Naive B cell (primary cell): Measurements from ENCODE around the gene NXT1. TPM values are rescaled to one million over a fixed set of nuclear protein-coding genes. Genes with fewer than 3 reads are reported as not detected.

ENCODE experiments used
- ATAC-seq, 2 donors: fragments of 150-1000 bp; cut with Tn5 transposase; 2 replicates each; pipeline ENCODE4 v1.10.0; 2021; ENCODE audit warnings: low read depth in 2 of 2, mild to moderate bottlenecking in 2 of 2, moderate library complexity in 2 of 2
- DNase-seq: peaks from one replicate; pipeline ENCODE4 v3.0.0; 2022
- H3K27ac Mint-ChIP-seq, 6 donors: one replicate each; pipeline ENCODE4 v1.8.0; 2020 to 2022; ENCODE audit warnings: mild to moderate bottlenecking in 6 of 6, mixed read lengths in 6 of 6, moderate library complexity in 5 of 6, inconsistent platforms in 2 of 6
- H3K27me3 Mint-ChIP-seq, 3 donors: one replicate each; pipeline ENCODE4 v1.8.0; 2021 to 2022; ENCODE audit warnings: mixed read lengths in 3 of 3, mild to moderate bottlenecking in 1 of 3
- H3K36me3 Mint-ChIP-seq, 2 donors: one replicate each; pipeline ENCODE4 v1.8.0; 2020 to 2022; ENCODE audit warnings: mixed read lengths in 2 of 2, inconsistent platforms in 1 of 2, mild to moderate bottlenecking in 1 of 2
- H3K4me1 Mint-ChIP-seq, 3 donors: one replicate each; pipeline ENCODE4 v1.8.0; 2020 to 2022; ENCODE audit warnings: mixed read lengths in 3 of 3, inconsistent platforms in 1 of 3, mild to moderate bottlenecking in 1 of 3, moderate library complexity in 1 of 3
- H3K4me3 Mint-ChIP-seq, 8 donors: one replicate each; pipeline ENCODE4 v1.8.0; 2020 to 2022; ENCODE audit warnings: mild to moderate bottlenecking in 8 of 8, mixed read lengths in 8 of 8, moderate library complexity in 8 of 8, inconsistent platforms in 2 of 8
- H3K9me3 Mint-ChIP-seq, 7 donors: one replicate each; pipeline ENCODE4 v1.8.0; 2020 to 2022; ENCODE audit warnings: mixed read lengths in 7 of 7, mild to moderate bottlenecking in 5 of 7, inconsistent platforms in 2 of 7, moderate library complexity in 1 of 7
- polyA plus RNA-seq, 6 donors: library from polyadenylated mRNA; unstranded; fragments of 300-500 nt; fragmentation: Illumina TruSeq; gene quantifications; one replicate each; pipeline ENCODE4 v1.2.3, GENCODE V29; 2021; ENCODE audit warnings: low read depth in 6 of 6

The NXT1 gene
- polyA plus RNA-seq, 6 donors from 2014 or later: 58.3 to 81.9 (median 65.7) TPM

GRCh38 chr20:23367770-23368169 lies 17.2 kb downstream of the NXT1 start:
- Mint-ChIP-seq H3K9me3 (no peaks in the 10 kb centered on the region), H3K4me3 (no peak overlapping the region), H3K36me3 (peaks cover 10 to 14% of the 10 kb centered on the region in 2 donors), H3K27ac (no peak overlapping the region), H3K27me3 (no peaks in the 10 kb centered on the region), H3K4me1 (peaks cover 26 to 33% (median 32%) of the 10 kb centered on the region in 3 donors)
- DNase-seq (no peak), ATAC-seq (no peak)

- Mint-ChIP-seq H3K4me1 (peaks cover 19 to 26% (median 25%) of the 10 kb centered on the region in 3 donors), H3K4me3 (no peak overlapping the region), H3K36me3 (peaks cover 10 to 14% of the 10 kb centered on the region in 2 donors), H3K9me3 (no peaks in the 10 kb centered on the region), H3K27ac (no peak overlapping the region), H3K27me3 (no peaks in the 10 kb centered on the region)
- no peak for DNase-seq
- no peak for ATAC-seq
Observed at GRCh38 chr20:23368316-23369071, 17.9 kb downstream of the NXT1 start.

- H3K4me3 Mint-ChIP-seq: peak overlapping the region in 1 of 8 donors; percentile 50
- no peaks in the 10 kb centered on the region for H3K27me3 Mint-ChIP-seq
- ATAC-seq (no peak), DNase-seq (no peak)
- peak overlapping the region in 3 of 6 donors; percentile 37 to 66 (median 43) for H3K27ac Mint-ChIP-seq
- H3K9me3 Mint-ChIP-seq: no peaks in the 10 kb centered on the region
- peaks cover 19 to 24% (median 22%) of the 10 kb centered on the region in 3 donors for H3K4me1 Mint-ChIP-seq
- H3K36me3 Mint-ChIP-seq: peaks cover 9 to 14% of the 10 kb centered on the region in 2 donors
Observed at GRCh38 chr20:23369072-23369823, 18.7 kb downstream of the NXT1 start.

GRCh38 chr20:23370274-23370673 lies 19.7 kb downstream of the NXT1 start:
- H3K27ac Mint-ChIP-seq: peak overlapping the region in 1 of 6 donors; percentile 19
- H3K4me3 Mint-ChIP-seq: no peak overlapping the region
- H3K9me3 Mint-ChIP-seq: no peaks in the 10 kb centered on the region
- peaks cover 9 to 14% (median 12%) of the 10 kb centered on the region in 3 donors for H3K4me1 Mint-ChIP-seq
- DNase-seq (no peak), ATAC-seq (no peak)
- H3K36me3 Mint-ChIP-seq: peaks cover under 1 to 5% of the 10 kb centered on the region in 2 donors
- no peaks in the 10 kb centered on the region for H3K27me3 Mint-ChIP-seq

GRCh38 chr20:23370873-23371272 lies 20.3 kb downstream of the NXT1 start:
- Mint-ChIP-seq H3K4me1 (peaks cover 8 to 12% (median 11%) of the 10 kb centered on the region in 3 donors), H3K9me3 (no peaks in the 10 kb centered on the region), H3K36me3 (peaks cover 6 to 10% of the 10 kb centered on the region in 2 donors), H3K4me3 (no peak overlapping the region), H3K27me3 (no peaks in the 10 kb centered on the region), H3K27ac (peak overlapping the region in 1 of 6 donors; percentile 44)
- no peak for ATAC-seq
- DNase-seq: no peak

GRCh38 chr20:23371496-23371895 lies 20.9 kb downstream of the NXT1 start:
- Mint-ChIP-seq H3K4me3 (no peak overlapping the region), H3K27me3 (no peaks in the 10 kb centered on the region), H3K4me1 (peaks cover 2 to 6% (median 5%) of the 10 kb centered on the region in 3 donors), H3K27ac (peak overlapping the region in 1 of 6 donors; percentile 61), H3K9me3 (no peaks in the 10 kb centered on the region), H3K36me3 (peaks cover 10 to 15% of the 10 kb centered on the region in 2 donors)
- ATAC-seq (no peak), DNase-seq (no peak)

- H3K36me3 Mint-ChIP-seq: peaks cover 10 to 22% of the 10 kb centered on the region in 2 donors
- H3K4me1 Mint-ChIP-seq: no peaks in the 10 kb centered on the region
- ATAC-seq (no peak), DNase-seq (no peak)
- no peaks in the 10 kb centered on the region for H3K9me3 Mint-ChIP-seq
- H3K4me3 Mint-ChIP-seq: no peak overlapping the region
- H3K27ac Mint-ChIP-seq: no peak overlapping the region
- H3K27me3 Mint-ChIP-seq: no peaks in the 10 kb centered on the region
Observed at GRCh38 chr20:23374441-23374840, 23.9 kb downstream of the NXT1 start.

- Mint-ChIP-seq H3K27ac (peak overlapping the region in 1 of 6 donors; percentile 25), H3K4me3 (no peak overlapping the region), H3K9me3 (no peaks in the 10 kb centered on the region), H3K27me3 (no peaks in the 10 kb centered on the region), H3K36me3 (peaks cover 10 to 17% of the 10 kb centered on the region in 2 donors), H3K4me1 (no peaks in the 10 kb centered on the region)
- no peak for DNase-seq
- ATAC-seq: no peak
Observed at GRCh38 chr20:23375827-23376226, 25.2 kb downstream of the NXT1 start.

GRCh38 chr20:23379772-23380171 lies 29.2 kb downstream of the NXT1 start:
- H3K36me3 Mint-ChIP-seq: peaks cover 24 to 40% of the 10 kb centered on the region in 2 donors

GRCh38 chr20:23381876-23382275 lies 31.3 kb downstream of the NXT1 start:
- Mint-ChIP-seq H3K27me3 (no peaks in the 10 kb centered on the region), H3K36me3 (peaks cover 17 to 43% of the 10 kb centered on the region in 2 donors), H3K4me3 (no peak overlapping the region), H3K9me3 (peaks cover 0 to 4% (median 0%) of the 10 kb centered on the region in 7 donors), H3K4me1 (peaks cover 2 to 11% (median 8%) of the 10 kb centered on the region in 3 donors), H3K27ac (peak overlapping the region in 2 of 6 donors; percentile 19 to 37)
- no peak for DNase-seq
- no peak for ATAC-seq

More at GRCh38 chr20:23379772-23380171, 29.2 kb downstream of the NXT1 start:
- Mint-ChIP-seq H3K27me3 (no peaks in the 10 kb centered on the region), H3K9me3 (peaks cover 0 to 4% (median 0%) of the 10 kb centered on the region in 7 donors), H3K4me1 (peaks cover 2 to 8% (median 4%) of the 10 kb centered on the region in 3 donors), H3K4me3 (no peak overlapping the region), H3K27ac (no peak overlapping the region)
- DNase-seq (no peak), ATAC-seq (no peak)

- H3K4me1 Mint-ChIP-seq: peaks cover 2 to 15% (median 8%) of the 10 kb centered on the region in 3 donors
- H3K36me3 Mint-ChIP-seq: peaks cover 22 to 48% of the 10 kb centered on the region in 2 donors
- no peak overlapping the region for H3K27ac Mint-ChIP-seq
- peaks cover 0 to 4% (median 0%) of the 10 kb centered on the region in 7 donors for H3K9me3 Mint-ChIP-seq
- no peak overlapping the region for H3K4me3 Mint-ChIP-seq
- DNase-seq (no peak), ATAC-seq (no peak)
- no peaks in the 10 kb centered on the region for H3K27me3 Mint-ChIP-seq
Observed at GRCh38 chr20:23386304-23387117, 35.9 kb downstream of the NXT1 start.

GRCh38 chr20:23387118-23387443 lies 36.5 kb downstream of the NXT1 start:
- peaks cover 21 to 47% of the 10 kb centered on the region in 2 donors for H3K36me3 Mint-ChIP-seq
- no peak overlapping the region for H3K4me3 Mint-ChIP-seq
- ATAC-seq (no peak), DNase-seq (no peak)
- peaks cover 0 to 4% (median 0%) of the 10 kb centered on the region in 7 donors for H3K9me3 Mint-ChIP-seq
- no peak overlapping the region for H3K27ac Mint-ChIP-seq
- peaks cover 6 to 15% (median 7%) of the 10 kb centered on the region in 3 donors for H3K4me1 Mint-ChIP-seq
- H3K27me3 Mint-ChIP-seq: no peaks in the 10 kb centered on the region
